HG03442 (cell line): ENCODE results near the gene RBM22.

Experiments used
- ATAC-seq: cut with Tn5 transposase; IDR thresholded peaks from one replicate; pipeline ENCODE4 v1.9.1; 2021; ENCODE audit warnings: mild to moderate bottlenecking, moderate library complexity; ENCODE audit not compliant: unreplicated experiment

RBM22 gene

GRCh38 chr5:150672884-150673275, 28.0 kb downstream of the RBM22 start:
- no peak for ATAC-seq

DNA sequence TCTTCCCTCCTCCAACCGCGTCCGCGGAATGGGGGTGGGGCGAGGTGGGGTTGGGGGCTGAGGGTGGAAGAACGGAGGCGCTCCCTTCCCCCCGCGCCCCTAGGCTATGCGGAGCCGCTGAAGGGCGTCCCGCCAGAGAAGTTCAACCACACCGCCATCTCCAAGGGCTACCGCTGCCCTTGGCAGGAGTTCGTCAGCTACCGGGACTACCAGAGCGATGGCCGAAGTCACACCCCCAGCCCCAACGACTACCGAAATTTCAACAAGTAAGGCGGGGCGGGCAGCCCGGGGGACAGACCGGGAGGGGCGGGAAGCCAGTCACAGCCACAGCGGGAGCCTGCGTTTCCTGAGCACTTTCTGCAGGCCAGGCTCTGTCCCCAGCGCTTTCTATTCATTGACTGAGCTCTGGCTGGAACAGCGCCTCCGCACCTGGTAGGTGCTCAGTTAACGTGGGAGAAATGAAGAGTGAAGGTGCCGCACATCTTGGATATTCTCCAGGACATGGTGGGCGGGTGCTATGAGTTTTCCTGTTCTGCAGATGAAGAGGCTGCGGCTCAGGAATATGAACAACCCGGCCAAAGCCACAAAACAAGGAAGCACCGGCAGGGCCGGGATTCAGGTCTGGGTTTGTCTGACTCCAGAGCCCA, 28.5 kb downstream of the RBM22 start:
- no peak for ATAC-seq

DNA sequence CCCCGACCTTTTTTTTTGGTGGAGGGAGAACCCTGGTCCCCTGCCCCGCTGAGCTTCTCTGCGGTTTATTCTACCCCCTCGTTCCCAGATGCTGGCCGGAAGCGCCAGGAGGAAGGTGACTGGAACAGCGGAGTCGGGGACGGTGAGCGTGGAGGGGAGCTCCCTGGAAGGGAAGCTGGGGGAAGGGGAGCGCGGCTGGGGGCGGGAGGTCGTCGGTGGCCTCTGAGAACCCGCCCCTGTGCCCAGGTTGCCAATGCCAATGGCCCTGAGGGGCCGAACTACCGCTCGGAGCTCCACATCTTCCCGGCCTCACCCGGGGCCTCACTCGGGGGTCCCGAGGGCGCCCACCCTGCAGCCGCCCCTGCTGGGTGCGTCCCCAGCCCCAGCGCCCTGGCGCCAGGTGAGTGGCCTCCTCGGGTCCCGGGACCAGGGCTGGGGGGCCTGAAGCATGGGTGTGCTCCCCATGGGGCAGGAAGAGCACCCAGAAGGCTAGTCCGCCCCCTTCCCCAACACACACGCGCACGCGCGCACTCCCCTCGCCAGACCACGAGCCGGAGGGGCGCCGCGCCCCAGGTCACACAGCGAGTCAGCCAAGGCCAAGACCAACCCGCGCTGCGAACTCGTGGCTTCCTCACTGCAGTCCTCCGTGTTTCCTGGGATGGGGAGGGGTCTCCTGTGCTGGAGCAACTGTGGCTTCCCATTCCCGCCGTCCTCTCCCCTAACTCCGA, 29.2 kb downstream of the RBM22 start:
- ATAC-seq, result no peak

GRCh38 chr5:150670948-150671310, 29.9 kb downstream of the RBM22 start:
- no peak for ATAC-seq

DNA sequence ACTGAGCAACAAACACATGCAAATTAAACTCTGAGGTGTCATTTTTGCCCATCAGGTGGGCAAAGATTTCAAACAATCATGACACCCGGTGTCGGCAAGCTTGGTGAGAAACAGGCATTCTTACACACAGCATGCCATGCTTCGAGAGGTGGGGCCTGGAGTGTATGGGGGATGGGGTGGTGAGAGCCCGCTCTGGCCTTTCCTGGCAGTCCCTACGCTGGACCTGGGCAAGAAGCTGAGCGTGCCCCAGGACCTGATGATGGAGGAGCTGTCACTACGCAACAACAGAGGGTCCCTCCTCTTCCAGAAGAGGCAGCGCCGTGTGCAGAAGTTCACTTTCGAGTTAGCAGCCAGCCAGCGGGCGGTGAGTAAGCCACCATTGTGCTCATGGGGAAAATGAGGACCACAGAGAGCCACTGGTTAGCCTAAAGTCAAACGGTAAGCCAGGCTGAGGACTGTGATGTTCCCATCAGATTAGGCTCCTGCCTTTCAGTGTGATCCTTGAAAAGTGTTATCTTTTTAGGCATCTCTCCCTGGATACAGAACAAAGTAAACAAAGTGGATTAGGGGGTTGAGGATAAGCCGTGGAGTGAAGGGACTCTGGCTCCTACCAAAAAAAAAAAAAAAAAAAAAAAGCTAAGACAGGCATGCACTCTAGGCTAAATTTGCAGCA, 30.5 kb downstream of the RBM22 start:
- no peak for ATAC-seq

DNA sequence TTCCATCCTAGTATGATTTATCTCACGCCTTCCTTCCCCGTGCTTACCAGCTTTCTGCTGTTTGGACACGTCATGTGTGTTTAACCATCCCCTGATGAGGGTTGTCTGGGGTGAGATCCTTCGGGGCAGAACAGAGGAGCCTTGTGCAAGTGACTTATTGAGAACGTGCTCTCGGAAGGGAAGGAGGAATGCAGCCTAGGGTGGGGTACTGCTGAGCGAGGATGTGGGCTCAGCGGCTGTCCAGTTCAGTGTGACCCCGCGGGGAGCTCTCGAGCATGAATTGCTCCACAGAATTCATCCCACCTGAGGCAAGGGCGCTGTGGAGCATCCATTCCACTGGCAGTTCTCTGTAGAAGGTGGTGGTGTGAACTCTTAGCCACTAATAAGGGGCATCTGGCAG, 35.8 kb downstream of the RBM22 start:
- ATAC-seq, result no peak

- no peak for ATAC-seq
Observed at GRCh38 chr5:150663936-150664335, 36.9 kb downstream of the RBM22 start.

- ATAC-seq, result no peak
Observed at GRCh38 chr5:150662731-150663516, 37.9 kb downstream of the RBM22 start.

DNA sequence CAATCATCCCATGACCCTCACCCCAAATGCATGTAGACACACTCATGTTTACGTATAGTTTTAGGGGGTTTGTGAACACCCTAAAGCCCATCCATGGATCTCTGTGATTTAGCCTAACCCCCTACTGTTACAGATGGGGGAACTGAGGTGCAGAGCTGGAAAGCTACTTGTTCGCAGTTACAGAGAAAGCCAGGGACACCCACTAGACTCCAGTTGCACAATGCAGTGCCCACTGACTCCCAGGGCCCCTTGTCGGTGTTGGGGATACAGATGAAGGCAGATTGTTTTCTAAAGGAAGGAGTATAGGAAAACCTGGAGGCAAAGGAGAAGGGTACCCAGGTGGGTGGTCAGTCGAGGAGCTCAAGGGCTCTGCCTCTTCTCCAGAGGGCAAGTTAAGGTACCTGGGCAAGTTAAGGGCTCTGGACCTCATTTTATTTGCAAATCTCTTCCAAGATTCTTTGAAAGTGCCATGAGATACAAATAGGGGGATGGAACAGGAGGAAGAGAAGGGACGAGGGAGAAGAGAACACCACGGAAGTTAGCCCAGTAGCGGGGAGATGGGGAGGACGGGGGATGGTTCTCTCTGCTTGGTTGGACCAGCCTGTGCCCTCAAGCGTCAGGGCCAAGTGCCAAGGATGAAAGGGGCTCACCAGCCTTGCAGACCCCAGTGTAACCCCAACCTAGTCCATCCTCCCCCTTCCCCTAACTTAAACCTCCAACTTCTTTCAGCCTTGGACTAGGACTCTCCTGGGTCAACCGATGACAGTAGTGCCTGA, 38.9 kb downstream of the RBM22 start:
- no peak for ATAC-seq

- no peak for ATAC-seq
Observed at GRCh38 chr5:150661086-150661485, 39.8 kb downstream of the RBM22 start, which contains the start of gene MYOZ3. Gene MYOZ3, plus strand, starts transcription at chr5:150661251. Its CDS starts 1,691 bp downstream, at chr5:150662942.

DNA sequence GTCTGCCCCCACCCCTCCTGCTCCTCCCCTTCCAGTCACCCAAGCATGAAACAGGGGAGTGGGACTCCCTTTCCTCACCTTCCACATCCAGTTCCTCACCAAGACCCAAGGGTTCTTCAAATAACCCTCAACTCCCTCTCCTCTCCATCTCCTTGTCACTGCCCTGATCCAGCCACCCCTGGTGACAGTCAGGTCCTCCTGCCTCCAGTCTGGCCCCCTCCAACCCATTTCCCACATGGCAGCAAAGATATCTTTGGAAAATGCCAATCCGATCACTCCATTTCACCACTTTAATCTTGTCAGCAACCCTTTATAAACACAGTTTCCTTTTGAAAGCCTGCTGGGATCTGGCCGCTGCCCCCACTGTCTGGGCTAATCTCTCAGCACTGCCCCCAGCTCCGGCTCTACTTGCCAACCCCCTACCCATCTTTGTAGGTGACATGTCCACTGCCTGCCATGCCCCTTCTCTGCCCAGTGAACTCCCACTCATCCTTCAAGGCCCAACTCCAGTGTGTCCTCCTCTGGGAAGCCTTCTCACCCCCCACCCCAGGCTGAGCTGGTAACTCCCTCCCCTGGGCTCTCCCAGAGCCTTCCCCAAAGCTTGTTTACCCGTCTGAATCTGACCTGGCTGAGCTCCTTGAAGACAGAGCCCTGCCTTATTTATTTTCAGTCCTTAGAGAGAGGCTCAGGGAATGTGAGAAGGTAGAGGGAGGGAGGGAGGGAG, 40.6 kb downstream of the RBM22 start:
- ATAC-seq, result no peak

GRCh38 chr5:150659360-150660107, 41.3 kb downstream of the RBM22 start:
- ATAC-seq, result no peak

DNA sequence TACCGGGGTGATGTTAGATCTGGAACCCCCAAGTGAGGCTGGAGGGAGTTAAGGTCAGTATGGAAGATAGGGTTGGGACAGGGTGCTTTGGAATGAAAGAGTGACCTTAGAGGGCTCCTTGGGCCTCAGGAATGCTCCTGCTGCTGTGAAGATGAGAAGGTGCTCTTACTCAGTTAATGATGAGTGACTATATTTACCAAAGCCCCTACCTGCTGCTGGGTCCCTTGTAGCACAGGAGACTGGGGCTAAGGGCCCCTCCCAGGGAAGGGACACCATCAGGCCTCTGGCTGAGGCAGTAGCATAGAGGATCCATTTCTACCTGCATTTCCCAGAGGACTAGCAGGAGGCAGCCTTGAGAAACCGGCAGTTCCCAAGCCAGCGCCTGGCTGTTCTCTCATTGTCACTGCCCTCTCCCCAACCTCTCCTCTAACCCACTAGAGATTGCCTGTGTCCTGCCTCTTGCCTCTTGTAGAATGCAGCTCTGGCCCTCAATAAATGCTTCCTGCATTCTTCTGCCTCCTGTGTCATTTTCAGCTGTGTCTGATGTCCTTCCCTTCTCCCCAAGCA, 42.1 kb downstream of the RBM22 start:
- ATAC-seq, result no peak

DNA sequence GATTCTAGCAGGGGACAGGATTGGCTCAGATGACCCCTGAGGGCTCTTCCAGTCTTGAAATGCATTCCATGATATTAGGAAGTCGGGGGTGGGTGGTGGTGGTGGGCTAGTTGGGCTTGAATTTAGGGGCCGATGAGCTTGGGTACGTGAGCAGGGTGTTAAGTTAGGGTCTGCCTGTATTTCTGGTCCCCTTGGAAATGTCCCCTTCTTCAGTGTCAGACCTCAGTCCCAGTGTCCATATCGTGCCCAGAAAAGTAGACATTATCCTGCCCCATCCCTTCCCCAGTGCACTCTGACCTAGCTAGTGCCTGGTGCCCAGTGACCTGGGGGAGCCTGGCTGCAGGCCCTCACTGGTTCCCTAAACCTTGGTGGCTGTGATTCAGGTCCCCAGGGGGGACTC, 42.7 kb downstream of the RBM22 start:
- no peak for ATAC-seq

- peak; percentile 67 for ATAC-seq
Observed at GRCh38 chr5:150656191-150657132, 44.4 kb downstream of the RBM22 start.

- no peak for ATAC-seq
Observed at GRCh38 chr5:150655221-150655620, 45.6 kb downstream of the RBM22 start.

- ATAC-seq, result no peak
Observed at GRCh38 chr5:150653762-150654556, 46.9 kb downstream of the RBM22 start.
